Middle frontal gyrus (tissue), 1 donor: ENCODE data around the gene TMEM233.

Experiments used
- DNase-seq: peaks from one replicate; pipeline ENCODE4 v3.0.0-alpha.2; 2015; ENCODE audit warnings: low spot score; ENCODE audit errors: extremely low spot score

Gene TMEM233

GRCh38 chr12:119593578-119594398, at the start of gene TMEM233:
Gene TMEM233 (plus strand): TSS chr12:119593774. CDS start chr12:119593849, 75 bp downstream.
- no peak for DNase-seq

- DNase-seq = peak; percentile 64
Measured at GRCh38 chr12:119544765-119545625, 48.6 kb upstream of the TMEM233 start.

GRCh38 chr12:119546340-119546739, 47.2 kb upstream of the TMEM233 start:
- DNase-seq = no peak

- DNase-seq = no peak
Measured at GRCh38 chr12:119547001-119547400, 46.6 kb upstream of the TMEM233 start.

GRCh38 chr12:119556854-119557253, 36.7 kb upstream of the TMEM233 start:
- no peak for DNase-seq

GRCh38 chr12:119565404-119565803, 28.2 kb upstream of the TMEM233 start:
- DNase-seq = no peak

GRCh38 chr12:119570771-119571170, 22.8 kb upstream of the TMEM233 start:
- no peak for DNase-seq

- DNase-seq = no peak
Measured at GRCh38 chr12:119573086-119573485, 20.5 kb upstream of the TMEM233 start.

- no peak for DNase-seq
Measured at GRCh38 chr12:119574255-119574654, 19.3 kb upstream of the TMEM233 start.

- no peak for DNase-seq
Measured at GRCh38 chr12:119576118-119576810, 17.3 kb upstream of the TMEM233 start.

GRCh38 chr12:119576915-119577314, 16.7 kb upstream of the TMEM233 start:
- DNase-seq = no peak

GRCh38 chr12:119578112-119578511, 15.5 kb upstream of the TMEM233 start:
- DNase-seq = no peak

- DNase-seq = no peak
Measured at GRCh38 chr12:119589097-119589496, 4.5 kb upstream of the TMEM233 start.

- DNase-seq = no peak
Measured at GRCh38 chr12:119589634-119590033, 3.9 kb upstream of the TMEM233 start.

- no peak for DNase-seq
Measured at GRCh38 chr12:119592232-119592631, 1.3 kb upstream of the TMEM233 start.

GRCh38 chr12:119594399-119594730, 791 bp downstream of the TMEM233 start:
- DNase-seq = no peak

- no peak for DNase-seq
Measured at GRCh38 chr12:119594772-119595445, 1.3 kb downstream of the TMEM233 start.

GRCh38 chr12:119598159-119598558, 4.6 kb downstream of the TMEM233 start:
- DNase-seq = no peak

GRCh38 chr12:119601877-119602733, 8.5 kb downstream of the TMEM233 start:
- DNase-seq = no peak

- no peak for DNase-seq
Measured at GRCh38 chr12:119602734-119603094, 9.1 kb downstream of the TMEM233 start.
